RWPE2 (cell line): ENCODE measurements around the gene CREB3L4.
A peak's percentile ranks its signal among the peaks of the same experiment; 100 is the strongest.

Experiments used
- ATAC-seq: fragments of 200-7000 bp; cut with Tn5 transposase; 3 replicates; pipeline ENCODE4 v1.9.1; 2021; ENCODE audit warnings: low read depth
- DNase-seq: peaks from one replicate; pipeline ENCODE4 v3.0.0-alpha.2; 2020; ENCODE audit warnings: low spot score
- H3K27ac ChIP-seq: fragments of 450-650 bp; 2 replicates; pipeline ENCODE4 v1.5.1; 2017; ENCODE audit warnings: mild to moderate bottlenecking; ENCODE audit not compliant: poor library complexity, severe bottlenecking
- H3K27me3 ChIP-seq: fragments of 250-450 bp; sonication (Bioruptor Pico); 2 replicates; pipeline ENCODE4 v1.5.1; 2021; ENCODE audit warnings: mild to moderate bottlenecking, moderate library complexity; ENCODE audit not compliant: insufficient read depth, poor library complexity, severe bottlenecking
- H3K36me3 ChIP-seq: fragments of 250-450 bp; sonication (Bioruptor Pico); 2 replicates; pipeline ENCODE4 v1.5.1; 2020; ENCODE audit warnings: low read depth, mild to moderate bottlenecking, moderate library complexity
- H3K4me1 ChIP-seq: fragments of 250-450 bp; sonication (Bioruptor Pico); 2 replicates; pipeline ENCODE4 v1.5.1; 2021; ENCODE audit warnings: mild to moderate bottlenecking, moderate library complexity; ENCODE audit not compliant: insufficient read depth, poor library complexity, severe bottlenecking
- H3K4me3 ChIP-seq: fragments of 250-450 bp; sonication (Bioruptor Pico); 2 replicates; pipeline ENCODE4 v1.5.1; 2021; ENCODE audit warnings: mild to moderate bottlenecking, moderate library complexity; ENCODE audit not compliant: severe bottlenecking
- H3K9me3 ChIP-seq: fragments of 250-450 bp; sonication (Bioruptor Pico); 2 replicates; pipeline ENCODE4 v1.5.1; 2021; ENCODE audit warnings: mild to moderate bottlenecking, moderate library complexity; ENCODE audit not compliant: severe bottlenecking
- CTCF ChIP-seq: fragments of 450-650 bp; IDR thresholded peaks from one replicate; pipeline ENCODE4 v1.5.1; 2017; ENCODE audit warnings: mild to moderate bottlenecking, moderate library complexity; ENCODE audit not compliant: poor library complexity, severe bottlenecking

The CREB3L4 gene

GRCh38 chr1:153956997-153957715 is 10.5 kb upstream of the CREB3L4 start:
- peaks cover 35% of the 10 kb centered on the region for H3K36me3 ChIP-seq
- peaks cover 3% of the 10 kb centered on the region for H3K4me1 ChIP-seq
- no peaks in the 10 kb centered on the region for H3K27me3 ChIP-seq
- peak overlapping the region; percentile 66 for H3K27ac ChIP-seq
- H3K4me3 ChIP-seq: peak overlapping the region; percentile 79
- H3K9me3 ChIP-seq: no peaks in the 10 kb centered on the region
- TF ChIP-seq CTCF: no peak
- no peak for ATAC-seq
- DNase-seq: no peak

DNA sequence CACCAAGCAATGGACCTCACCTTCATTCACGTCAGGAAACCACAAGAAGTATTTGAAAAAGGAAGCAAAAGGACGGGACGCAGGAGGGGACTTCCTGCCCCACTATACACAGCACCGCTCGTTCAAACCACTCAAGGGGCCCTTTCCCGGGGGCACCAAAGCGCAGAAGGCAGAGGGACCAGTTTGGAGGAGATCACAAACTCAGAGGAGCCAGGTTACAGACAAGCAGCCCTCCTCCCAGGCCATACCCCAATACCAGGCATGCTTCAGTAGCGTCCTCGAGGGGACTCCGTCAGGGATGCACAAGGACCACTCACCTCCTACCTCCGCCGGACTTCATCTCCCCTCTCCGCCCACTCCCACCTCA is 10.0 kb upstream of the CREB3L4 start:
- Histone ChIP-seq H3K36me3 (peaks cover 32% of the 10 kb centered on the region), H3K4me1 (peaks cover 3% of the 10 kb centered on the region), H3K27ac (peak overlapping the region; percentile 66), H3K27me3 (no peaks in the 10 kb centered on the region), H3K9me3 (no peaks in the 10 kb centered on the region), H3K4me3 (peak overlapping the region; percentile 79)
- ATAC-seq (peak; percentile 3; the same call in 2 of the 3 replicates), DNase-seq (no peak)
- no peak for TF ChIP-seq CTCF

- H3K9me3 ChIP-seq: no peaks in the 10 kb centered on the region
- H3K4me3 ChIP-seq: peak within 1 kb of the TSS; percentile 79
- peaks cover 26% of the 10 kb centered on the region for H3K36me3 ChIP-seq
- ATAC-seq (peak; percentile 85), DNase-seq (peak; percentile 98)
- no peaks in the 10 kb centered on the region for H3K27me3 ChIP-seq
- H3K27ac ChIP-seq: peak within 1 kb of the TSS; percentile 66
- peaks cover 3% of the 10 kb centered on the region for H3K4me1 ChIP-seq
- TF ChIP-seq CTCF: no peak
These were observed 9.4 kb upstream of the CREB3L4 start, which contains the start of gene CRTC2 for GRCh38 chr1:153958111-153958960. TSS of gene CRTC2 (minus strand) at chr1:153958612. CDS start at chr1:153958497, 115 bp downstream.

DNA sequence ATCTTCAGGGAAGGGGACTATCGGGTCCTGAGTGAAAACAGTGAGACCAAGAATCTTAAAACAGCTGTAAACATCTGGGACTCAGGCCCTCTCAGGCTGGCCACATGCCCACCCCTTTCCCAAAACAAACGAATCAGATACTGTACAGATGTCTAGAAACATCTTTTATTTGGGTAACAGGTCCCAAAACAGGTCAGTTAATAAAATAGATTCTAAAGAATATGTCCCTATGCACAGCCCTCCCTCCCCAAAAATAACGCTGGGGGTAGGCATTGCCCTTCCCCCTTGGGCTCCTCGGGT is 8.8 kb upstream of the CREB3L4 start:
- peak overlapping the region; percentile 66 for H3K27ac ChIP-seq
- peaks cover 20% of the 10 kb centered on the region for H3K36me3 ChIP-seq
- H3K4me3 ChIP-seq: peak overlapping the region; percentile 79
- ATAC-seq: no peak
- H3K27me3 ChIP-seq: no peaks in the 10 kb centered on the region
- peaks cover 3% of the 10 kb centered on the region for H3K4me1 ChIP-seq
- H3K9me3 ChIP-seq: no peaks in the 10 kb centered on the region
- TF ChIP-seq CTCF: no peak
- no peak for DNase-seq

- Histone ChIP-seq H3K9me3 (no peaks in the 10 kb centered on the region), H3K36me3 (peaks cover 18% of the 10 kb centered on the region), H3K27me3 (no peaks in the 10 kb centered on the region), H3K4me1 (peaks cover 3% of the 10 kb centered on the region), H3K27ac (peak overlapping the region; percentile 66), H3K4me3 (no peak overlapping the region)
- no peak for TF ChIP-seq CTCF
- DNase-seq (no peak), ATAC-seq (no peak)
These were observed 8.2 kb upstream of the CREB3L4 start for GRCh38 chr1:153959454-153959853.
